ENCODE measurements around the gene FOXO6.

FOXO6 gene

GRCh38 chr1:41404308-41404761 lies 43.1 kb downstream of the FOXO6 start:
- peak in 1 of 3 experiments; percentile 9 for DNase-seq (ENCODE audit: low read depth in 3 of 3)

GRCh38 chr1:41407664-41408252 lies 46.5 kb downstream of the FOXO6 start:
- DNase-seq (ENCODE audit: low read depth in 3 of 3): no peak

- no peak for DNase-seq (ENCODE audit: low read depth in 3 of 3)
These were observed 47.5 kb downstream of the FOXO6 start for GRCh38 chr1:41408691-41409090.

GRCh38 chr1:41409825-41410224 lies 48.6 kb downstream of the FOXO6 start:
- DNase-seq (ENCODE audit: low read depth in 3 of 3): no peak

GRCh38 chr1:41410462-41410861 lies 49.2 kb downstream of the FOXO6 start:
- DNase-seq (ENCODE audit: low read depth in 3 of 3): no peak

- DNase-seq (ENCODE audit: low read depth in 3 of 3): no peak
These were observed 50.0 kb downstream of the FOXO6 start for GRCh38 chr1:41411229-41411628.

GRCh38 chr1:41412748-41413147 lies 51.5 kb downstream of the FOXO6 start:
- no peak for DNase-seq (ENCODE audit: low read depth in 3 of 3)

- DNase-seq (ENCODE audit: low read depth in 3 of 3): no peak
These were observed 52.6 kb downstream of the FOXO6 start for GRCh38 chr1:41413748-41414281.

- no peak for DNase-seq (ENCODE audit: low read depth in 3 of 3)
These were observed 53.1 kb downstream of the FOXO6 start for GRCh38 chr1:41414296-41414695.

- DNase-seq (ENCODE audit: low read depth in 3 of 3): no peak
These were observed 53.6 kb downstream of the FOXO6 start for GRCh38 chr1:41414716-41415306.

GRCh38 chr1:41416081-41416480 lies 54.8 kb downstream of the FOXO6 start:
- DNase-seq (ENCODE audit: low read depth in 3 of 3): no peak

GRCh38 chr1:41416552-41417334 lies 55.5 kb downstream of the FOXO6 start:
- peak; percentile 30 to 53 (median 36) for DNase-seq (ENCODE audit: low read depth in 3 of 3)

GRCh38 chr1:41417335-41417682 lies 56.1 kb downstream of the FOXO6 start:
- no peak for DNase-seq (ENCODE audit: low read depth in 3 of 3)

- no peak for DNase-seq (ENCODE audit: low read depth in 3 of 3)
These were observed 56.5 kb downstream of the FOXO6 start for GRCh38 chr1:41417746-41418145.

- DNase-seq (ENCODE audit: low read depth in 3 of 3): no peak
These were observed 57.8 kb downstream of the FOXO6 start for GRCh38 chr1:41418857-41419583.

- no peak for DNase-seq (ENCODE audit: low read depth in 3 of 3)
These were observed 58.5 kb downstream of the FOXO6 start for GRCh38 chr1:41419584-41420295.

- no peak for DNase-seq (ENCODE audit: low read depth in 3 of 3)
These were observed 59.1 kb downstream of the FOXO6 start for GRCh38 chr1:41420351-41420750.

- no peak for DNase-seq (ENCODE audit: low read depth in 3 of 3)
These were observed 59.6 kb downstream of the FOXO6 start for GRCh38 chr1:41420860-41421259.

- DNase-seq (ENCODE audit: low read depth in 3 of 3): no peak
These were observed 61.1 kb downstream of the FOXO6 start for GRCh38 chr1:41422306-41422705.

- no peak for DNase-seq (ENCODE audit: low read depth in 3 of 3)
These were observed 62.4 kb downstream of the FOXO6 start for GRCh38 chr1:41423511-41424191.

GRCh38 chr1:41424581-41425118 lies 63.4 kb downstream of the FOXO6 start:
- DNase-seq (ENCODE audit: low read depth in 3 of 3): no peak
